Esophagus squamous epithelium (tissue), 5 donors: ENCODE results near the gene TMEM272. TPM values are rescaled to one million over a fixed set of nuclear protein-coding genes. Genes with fewer than 3 reads are reported as not detected.

Source experiments
- DNase-seq: peaks from one replicate; lab custom pipeline; 2025; lab: John Stamatoyannopoulos, UW
- H3K27ac ChIP-seq, 4 donors: fragments of 200-600 bp; sonication (generic); one replicate each; pipeline ENCODE4 v1.5.1; 2016 to 2019; ENCODE audit warnings: mild to moderate bottlenecking in 1 of 4
- H3K27me3 ChIP-seq, 4 donors: fragments of 200-600 bp; sonication (generic); 1 replicate in 3 of 4; 2 replicates in 1 of 4; pipeline versions ENCODE4 v1.5.1 to v1.6.0; 2017 to 2021; ENCODE audit warnings: antibody characterized with exemption in 1 of 4
- H3K36me3 ChIP-seq, 3 donors: fragments of 200-600 bp; sonication (generic); one replicate each; pipeline ENCODE4 v1.5.1; 2016 to 2019
- H3K4me1 ChIP-seq, 3 donors: fragments of 200-600 bp; sonication (generic); one replicate each; pipeline ENCODE4 v1.5.1; 2017 to 2019
- H3K4me3 ChIP-seq, 4 donors: fragments of 200-600 bp; sonication (generic); 1 replicate in 3 of 4; 2 replicates in 1 of 4; pipeline ENCODE4 v1.5.1; 2016 to 2019; ENCODE audit warnings: mild to moderate bottlenecking in 2 of 4, moderate library complexity in 1 of 4
- H3K9me3 ChIP-seq, 3 donors: fragments of 200-600 bp; sonication (generic); one replicate each; pipeline ENCODE4 v1.5.1; 2016 to 2019
- CTCF ChIP-seq, 6 experiments: fragments of 450-650 bp in 4 of 6; fragments of 200-600 bp in 2 of 6; sonication (generic) in 2 of 6; IDR thresholded peaks; one replicate each; pipeline ENCODE4 v1.5.1; 2016 to 2019; ENCODE audit warnings: antibody characterized with exemption in 6 of 6, mild to moderate bottlenecking in 4 of 6, moderate library complexity in 4 of 6
- POLR2A ChIP-seq, 4 donors: fragments of 450-650 bp; IDR thresholded peaks; one replicate each; pipeline ENCODE4 v1.6.1; 2017; ENCODE audit warnings: antibody characterized with exemption in 4 of 4, mild to moderate bottlenecking in 4 of 4, moderate library complexity in 3 of 4
- WGBS, 2 donors: methylation state at CpG; one replicate each; pipeline ENCODE4 v1.1.5; 2018; 5-methylcytosine and 5-hydroxymethylcytosine counted together
- intact Hi-C: fragments of 100-400 bp; cut with DNase I; formaldehyde crosslinking; loops from one replicate; pipeline ENCODE4 v1.15.0; 2022
- total RNA-seq, 4 donors: library from RNA; depleted of rRNA; stranded (reverse); fragments of >200 nt; gene quantifications; one replicate each; pipeline ENCODE4 v1.1.0, GENCODE V29; 2016
- donor health status: DM: yes; HTN: yes; CAD: no.

TMEM272 gene
- total RNA-seq, 4 donors from 2014 or later, result not detected

DNA sequence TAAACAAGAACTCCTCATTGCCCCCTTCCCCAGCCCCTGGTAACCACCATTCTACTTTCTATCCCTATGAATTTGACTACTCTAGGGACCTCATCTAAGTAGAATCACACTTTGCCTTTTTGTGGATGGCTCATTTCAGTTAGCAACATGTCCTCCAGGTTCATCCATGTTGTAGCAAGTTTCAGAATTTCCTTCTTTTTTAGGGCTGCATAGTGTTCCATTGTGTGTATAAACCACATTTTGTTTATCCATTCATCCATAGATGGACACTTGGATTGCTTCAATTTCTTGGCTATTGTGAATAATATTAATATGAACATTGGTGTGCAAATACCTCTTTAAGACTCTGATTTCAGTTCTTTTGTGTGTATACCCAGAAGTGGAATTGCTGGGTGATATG is 36.2 kb downstream of the TMEM272 start:
- no peak for DNase-seq
- no peaks in the 10 kb centered on the region for H3K27me3 ChIP-seq
- no peaks in the 10 kb centered on the region for H3K9me3 ChIP-seq
- no peaks in the 10 kb centered on the region for H3K36me3 ChIP-seq
- TF ChIP-seq POLR2A (IDR thresholded peaks at IDR 0.05), result no peak
- no peak for TF ChIP-seq CTCF (IDR thresholded peaks at IDR 0.05)
- no peak overlapping the region for H3K4me3 ChIP-seq
- intact Hi-C loops, result no loop called here
- H3K4me1 ChIP-seq, result peaks cover 0 to 21% (median 9%) of the 10 kb centered on the region in 3 donors
- H3K27ac ChIP-seq, result no peak overlapping the region

GRCh38 chr13:51807041-51807440 is 37.9 kb downstream of the TMEM272 start:
- DNase-seq, result no peak
- no peak overlapping the region for H3K27ac ChIP-seq
- TF ChIP-seq CTCF (IDR thresholded peaks at IDR 0.05), result no peak
- TF ChIP-seq POLR2A (IDR thresholded peaks at IDR 0.05), result no peak
- WGBS, 2 donors, result 80 to 84% methylated on average over 4 to 5 of the region's 5 CpGs
- intact Hi-C loops, result no loop called here
- no peaks in the 10 kb centered on the region for H3K27me3 ChIP-seq
- no peak overlapping the region for H3K4me3 ChIP-seq
- H3K9me3 ChIP-seq, result no peaks in the 10 kb centered on the region
- H3K4me1 ChIP-seq, result peaks cover 9 to 37% (median 21%) of the 10 kb centered on the region in 3 donors
- H3K36me3 ChIP-seq, result no peaks in the 10 kb centered on the region

DNA sequence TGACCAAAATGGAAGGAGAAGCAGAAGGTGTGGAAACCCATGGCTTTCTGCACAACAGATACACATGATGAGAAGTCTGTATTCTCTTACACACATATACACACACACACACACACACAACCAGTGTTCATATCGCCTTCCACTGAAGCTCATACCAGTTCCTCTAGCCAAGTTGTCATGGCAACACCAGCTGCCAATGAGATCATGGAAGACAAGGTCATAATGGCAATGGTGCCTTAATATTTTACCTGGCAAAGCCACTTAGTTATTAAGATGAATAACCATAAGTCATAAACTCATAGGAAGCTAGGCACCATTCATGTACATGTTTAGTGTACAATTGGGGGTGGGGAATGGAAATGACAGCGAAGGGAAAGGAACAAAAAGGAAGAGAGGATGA is 38.4 kb downstream of the TMEM272 start:
- intact Hi-C loops, result no loop called here
- TF ChIP-seq CTCF (IDR thresholded peaks at IDR 0.05), result no peak
- TF ChIP-seq POLR2A (IDR thresholded peaks at IDR 0.05), result no peak
- 54 to 67% methylated on average over 2 of the region's 2 CpGs for WGBS, 2 donors

DNA sequence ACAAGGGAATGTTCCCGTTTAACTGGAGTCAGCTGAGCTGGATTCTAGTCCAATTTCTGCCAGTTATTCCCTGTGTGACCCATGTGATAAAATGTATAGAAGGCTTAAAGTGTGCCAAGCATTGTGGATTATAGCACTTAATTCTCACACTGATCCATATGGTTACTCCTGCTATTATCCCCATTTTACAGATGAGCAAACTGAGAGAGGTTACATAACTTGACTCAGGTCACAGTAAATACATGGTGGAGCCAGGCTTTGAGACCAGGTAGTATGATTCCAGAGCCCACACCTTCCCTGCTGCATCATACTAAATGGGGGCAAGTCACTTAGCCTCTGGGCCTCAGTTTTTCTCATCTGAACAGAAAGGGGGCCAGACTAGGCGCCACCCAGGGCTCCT is 39.1 kb downstream of the TMEM272 start:
- no peak for DNase-seq
- H3K36me3 ChIP-seq, result no peaks in the 10 kb centered on the region
- no peak overlapping the region for H3K27ac ChIP-seq
- intact Hi-C loops, result no loop called here
- H3K27me3 ChIP-seq, result no peaks in the 10 kb centered on the region
- H3K4me3 ChIP-seq, result no peak overlapping the region
- peaks cover 19 to 48% (median 31%) of the 10 kb centered on the region in 3 donors for H3K4me1 ChIP-seq
- TF ChIP-seq POLR2A (IDR thresholded peaks at IDR 0.05) (no peak), CTCF (IDR thresholded peaks at IDR 0.05) (no peak)
- 75 to 76% methylated on average over 1 to 2 of the region's 2 CpGs for WGBS, 2 donors
- H3K9me3 ChIP-seq, result no peaks in the 10 kb centered on the region

More for the DNA sequence above, 38.4 kb downstream of the TMEM272 start:
- no peak overlapping the region for H3K27ac ChIP-seq
- H3K36me3 ChIP-seq, result no peaks in the 10 kb centered on the region
- peaks cover 12 to 41% (median 25%) of the 10 kb centered on the region in 3 donors for H3K4me1 ChIP-seq
- no peaks in the 10 kb centered on the region for H3K27me3 ChIP-seq
- DNase-seq, result no peak
- no peak overlapping the region for H3K4me3 ChIP-seq
- H3K9me3 ChIP-seq, result no peaks in the 10 kb centered on the region

GRCh38 chr13:51805313-51805712 is 39.7 kb downstream of the TMEM272 start:
- intact Hi-C loops, result no loop called here
- H3K36me3 ChIP-seq, result no peaks in the 10 kb centered on the region
- H3K9me3 ChIP-seq, result no peaks in the 10 kb centered on the region
- TF ChIP-seq CTCF (IDR thresholded peaks at IDR 0.05) (no peak), POLR2A (IDR thresholded peaks at IDR 0.05) (no peak)
- no peak for DNase-seq
- WGBS, 2 donors, result 85 to 92% methylated on average over 4 of the region's 4 CpGs
- no peaks in the 10 kb centered on the region for H3K27me3 ChIP-seq
- H3K4me1 ChIP-seq, result peaks cover 20 to 54% (median 33%) of the 10 kb centered on the region in 3 donors
- H3K27ac ChIP-seq, result peak overlapping the region in 3 of 4 donors; percentile 97 to 100 (median 97)
- peak overlapping the region in 2 of 4 donors; percentile 73 to 91 for H3K4me3 ChIP-seq
